ENCODE results near the gene SCN3A.

DNA sequence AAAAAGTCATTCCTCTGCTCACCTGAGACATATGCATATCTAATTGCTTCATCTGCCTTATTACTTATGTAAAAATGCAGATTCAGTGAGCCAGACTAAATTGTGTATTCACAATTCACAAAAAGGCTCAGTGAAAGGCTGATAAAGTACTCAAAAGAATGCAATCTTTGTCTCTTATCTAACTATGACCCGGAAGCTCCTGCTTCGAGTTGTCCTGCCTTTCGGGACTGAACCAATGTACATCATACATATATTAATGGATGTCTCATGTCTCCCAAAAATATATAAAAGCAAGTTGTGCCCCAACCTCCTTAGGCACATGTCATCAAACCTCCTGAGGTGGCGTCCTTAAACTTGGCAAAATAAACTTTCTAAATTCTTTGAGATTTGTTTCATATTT is 120.5 kb downstream of the SCN3A start:
- TF ChIP-seq, protein P1, sequence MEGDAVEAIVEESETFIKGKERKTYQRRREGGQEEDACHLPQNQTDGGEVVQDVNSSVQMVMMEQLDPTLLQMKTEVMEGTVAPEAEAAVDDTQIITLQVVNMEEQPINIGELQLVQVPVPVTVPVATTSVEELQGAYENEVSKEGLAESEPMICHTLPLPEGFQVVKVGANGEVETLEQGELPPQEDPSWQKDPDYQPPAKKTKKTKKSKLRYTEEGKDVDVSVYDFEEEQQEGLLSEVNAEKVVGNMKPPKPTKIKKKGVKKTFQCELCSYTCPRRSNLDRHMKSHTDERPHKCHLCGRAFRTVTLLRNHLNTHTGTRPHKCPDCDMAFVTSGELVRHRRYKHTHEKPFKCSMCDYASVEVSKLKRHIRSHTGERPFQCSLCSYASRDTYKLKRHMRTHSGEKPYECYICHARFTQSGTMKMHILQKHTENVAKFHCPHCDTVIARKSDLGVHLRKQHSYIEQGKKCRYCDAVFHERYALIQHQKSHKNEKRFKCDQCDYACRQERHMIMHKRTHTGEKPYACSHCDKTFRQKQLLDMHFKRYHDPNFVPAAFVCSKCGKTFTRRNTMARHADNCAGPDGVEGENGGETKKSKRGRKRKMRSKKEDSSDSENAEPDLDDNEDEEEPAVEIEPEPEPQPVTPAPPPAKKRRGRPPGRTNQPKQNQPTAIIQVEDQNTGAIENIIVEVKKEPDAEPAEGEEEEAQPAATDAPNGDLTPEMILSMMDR (IDR thresholded peaks at IDR 0.05; ENCODE audit: low read depth, low read length, poor library complexity, severe bottlenecking) = no peak
- no peak for TF ChIP-seq EZH2phosphoT487 (IDR thresholded peaks at IDR 0.05; ENCODE audit: borderline replicate concordance, low read length)

Data from DOHH2 (cell line).